ENCODE results near the gene FSCN2.

- no peak for TF ChIP-seq CTCF (IDR thresholded peaks at IDR 0.05)
- TF ChIP-seq POLR2A (IDR thresholded peaks at IDR 0.05) = no peak
These were observed 28.1 kb upstream of the FSCN2 start for GRCh38 chr17:81500047-81500446.

All from body of pancreas (tissue), 4 donors.